ENCODE results near the gene ZNF41.

Gene ZNF41

DNA sequence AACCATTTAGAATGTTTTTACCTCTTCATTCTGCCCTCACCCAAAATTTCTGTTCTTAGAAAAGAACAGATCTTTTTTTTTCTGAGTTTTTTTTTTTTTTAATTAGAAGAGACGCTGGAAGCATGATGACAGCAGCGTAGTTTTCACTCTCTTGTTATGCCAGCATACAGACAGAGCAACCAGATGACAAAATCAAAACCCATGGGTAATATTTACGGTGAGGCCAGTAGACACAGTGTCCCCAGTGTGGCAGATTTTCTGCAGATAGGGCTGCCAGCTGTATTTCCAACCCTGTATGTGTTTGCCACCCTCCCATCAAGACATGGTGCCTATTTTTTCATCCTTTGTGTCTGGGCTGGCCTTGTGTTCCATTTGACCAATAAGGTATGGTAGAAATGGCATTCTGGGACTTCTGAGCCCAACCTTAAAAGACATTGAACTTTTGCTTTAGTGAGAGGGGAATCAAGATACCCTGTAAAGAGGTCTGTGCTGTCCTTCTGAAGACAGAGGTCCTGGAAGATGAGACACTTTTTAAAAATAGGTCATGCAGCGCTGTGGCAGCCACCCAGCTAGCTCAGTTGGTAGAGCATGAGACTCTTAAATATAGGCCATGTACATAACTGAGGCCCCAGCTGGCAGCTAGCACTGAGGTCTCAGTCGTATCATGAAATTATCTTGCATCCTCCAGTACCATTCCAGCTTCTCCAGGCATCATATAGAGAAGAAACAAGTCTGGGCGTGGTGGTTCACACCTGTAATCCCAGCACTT is 6.7 kb upstream of the ZNF41 start:
- DNase-seq (ENCODE audit: low read depth): no peak

DNA sequence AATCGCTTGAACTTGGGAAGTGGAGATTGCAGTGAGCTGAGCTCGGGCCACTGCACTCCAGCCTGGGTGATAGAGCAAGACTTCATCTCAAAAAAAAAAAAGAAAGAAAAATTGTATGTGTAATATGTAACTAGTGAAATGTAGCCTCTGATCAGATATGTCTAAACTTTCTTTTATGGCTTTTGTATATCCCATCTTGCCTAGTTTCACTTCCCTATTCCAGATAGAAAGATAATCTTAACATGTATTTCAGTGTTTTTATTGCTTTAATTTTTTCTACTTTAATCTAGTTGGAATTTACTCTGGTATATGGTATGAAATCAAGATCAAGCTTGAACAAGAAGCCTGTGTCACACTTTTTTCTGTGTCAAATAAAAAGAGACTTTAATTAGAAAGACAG is 1.9 kb upstream of the ZNF41 start:
- DNase-seq (ENCODE audit: low read depth): no peak

DNA sequence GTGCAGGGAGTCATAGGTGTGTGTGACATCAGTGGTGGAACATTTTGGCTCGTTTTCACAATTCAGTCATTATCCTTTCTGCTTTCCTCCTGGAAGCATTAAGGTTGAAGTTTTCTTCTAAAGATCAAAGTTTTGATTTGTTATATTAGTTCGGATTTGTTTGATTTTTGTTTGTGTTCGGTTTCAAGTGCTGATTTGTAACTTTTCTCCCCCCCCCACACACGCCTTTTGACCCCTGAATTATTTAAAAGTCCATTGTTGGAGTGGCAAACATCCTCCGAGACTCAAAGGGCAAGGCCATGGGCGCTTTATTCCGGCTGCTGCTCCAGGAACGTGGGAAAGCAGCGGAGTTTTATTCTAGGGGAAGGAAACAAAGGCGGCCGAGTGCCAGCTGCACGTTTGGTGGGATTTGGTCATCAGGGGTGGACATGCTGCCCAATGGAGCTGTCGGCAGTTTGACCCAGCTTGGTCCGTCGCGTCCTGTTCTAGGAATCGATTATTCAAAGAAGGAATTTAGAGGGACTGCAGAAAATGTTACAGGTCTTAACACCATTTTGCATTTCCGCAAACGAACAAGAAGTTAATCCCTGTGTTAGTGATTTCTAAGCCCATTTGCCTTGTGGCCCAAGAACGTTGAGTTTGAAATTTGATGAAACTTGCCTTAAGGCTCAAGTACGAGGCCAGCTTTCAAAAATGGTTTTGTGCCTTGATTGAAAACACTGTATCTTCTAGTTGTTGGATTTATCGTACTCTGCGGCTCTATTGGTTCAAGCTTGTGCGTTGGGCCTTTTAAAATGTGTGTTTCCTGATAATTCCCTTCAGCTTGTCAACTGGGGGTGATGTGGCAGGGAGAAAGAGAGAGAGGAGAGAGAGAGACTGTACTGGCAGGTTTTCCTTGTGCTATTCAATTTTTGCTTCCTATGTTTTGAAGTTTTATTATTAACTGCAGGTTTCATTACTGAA is 565 bp upstream of the ZNF41 start:
- DNase-seq (ENCODE audit: low read depth): no peak

DNA sequence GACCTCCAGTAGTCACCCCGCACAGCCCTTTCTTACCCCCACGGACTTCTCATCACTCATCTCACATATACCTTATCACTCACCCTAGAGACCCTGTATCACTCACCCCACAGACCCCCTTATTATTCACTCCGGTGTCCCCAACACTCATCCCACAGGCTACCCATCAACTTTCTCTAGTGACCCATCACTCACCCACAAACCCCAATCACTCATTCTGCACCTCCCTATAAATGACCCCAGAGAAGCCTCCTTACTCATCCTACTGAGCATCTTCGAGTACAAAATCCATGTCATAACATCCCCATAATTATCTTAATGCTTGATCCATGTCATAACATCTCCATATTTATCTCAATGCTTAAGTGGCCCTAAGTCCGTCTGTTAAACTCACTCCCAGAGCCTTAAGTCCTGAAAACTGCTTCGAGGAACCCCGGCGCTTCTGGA is 934 bp downstream of the ZNF41 start:
- no peak for DNase-seq (ENCODE audit: low read depth)

DNA sequence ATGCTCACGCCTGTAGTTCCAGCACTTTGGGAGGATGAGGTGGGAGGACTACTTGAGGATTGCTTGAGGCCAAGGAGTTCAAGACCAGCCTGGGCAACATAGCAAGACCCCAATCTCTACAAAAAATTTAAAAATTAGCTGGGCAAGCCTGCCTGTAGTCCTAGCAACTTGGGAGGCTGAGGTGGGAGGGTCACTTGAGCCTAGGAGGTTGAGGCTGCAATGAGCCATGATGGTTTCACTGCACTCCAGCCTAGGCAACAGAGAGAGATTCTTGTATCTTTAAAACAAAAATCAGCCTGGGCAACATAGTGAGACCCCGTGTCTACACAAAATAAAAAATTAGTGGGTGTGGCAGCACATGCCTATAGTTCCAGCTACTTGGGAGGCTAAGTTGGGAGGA is 1.9 kb downstream of the ZNF41 start:
- DNase-seq (ENCODE audit: low read depth): no peak

DNA sequence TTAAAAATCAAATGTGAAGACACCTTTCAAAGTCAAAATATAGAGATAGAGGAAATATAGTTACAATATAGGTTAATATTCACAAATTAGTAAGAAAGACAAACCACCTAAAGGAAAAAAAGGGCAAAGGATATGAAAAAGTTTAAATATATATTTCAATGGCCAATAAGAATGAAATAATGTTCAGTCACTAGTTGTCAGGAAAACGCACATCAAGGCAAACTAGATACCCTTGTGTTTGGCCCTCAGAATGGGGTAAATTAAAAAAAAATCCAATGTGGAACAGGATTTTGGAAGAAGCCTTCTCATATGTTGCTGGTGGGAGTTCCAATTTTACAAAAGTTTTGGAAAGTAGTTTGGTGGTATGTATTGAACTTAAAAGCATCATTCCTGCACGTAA is 2.4 kb downstream of the ZNF41 start:
- no peak for DNase-seq (ENCODE audit: low read depth)

DNA sequence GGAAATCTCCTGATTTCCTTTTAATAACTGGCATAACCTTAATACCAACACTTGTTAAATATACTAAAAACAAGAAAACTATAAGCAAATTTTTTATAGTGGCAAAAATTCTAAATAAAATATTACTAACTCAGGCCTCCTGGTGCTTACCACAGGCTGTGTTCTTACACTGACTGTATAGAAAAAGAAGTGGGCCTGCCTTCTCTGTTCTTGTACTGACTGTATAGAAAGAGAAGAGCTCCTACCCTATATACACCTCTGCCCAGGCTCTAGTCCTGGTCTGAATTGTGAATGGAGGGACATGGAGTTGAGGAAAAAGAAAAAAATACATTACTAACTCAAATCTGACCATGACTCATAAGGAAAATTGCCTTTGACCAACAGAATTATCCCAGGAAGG is 7.5 kb downstream of the ZNF41 start:
- no peak for DNase-seq (ENCODE audit: low read depth)

DNA sequence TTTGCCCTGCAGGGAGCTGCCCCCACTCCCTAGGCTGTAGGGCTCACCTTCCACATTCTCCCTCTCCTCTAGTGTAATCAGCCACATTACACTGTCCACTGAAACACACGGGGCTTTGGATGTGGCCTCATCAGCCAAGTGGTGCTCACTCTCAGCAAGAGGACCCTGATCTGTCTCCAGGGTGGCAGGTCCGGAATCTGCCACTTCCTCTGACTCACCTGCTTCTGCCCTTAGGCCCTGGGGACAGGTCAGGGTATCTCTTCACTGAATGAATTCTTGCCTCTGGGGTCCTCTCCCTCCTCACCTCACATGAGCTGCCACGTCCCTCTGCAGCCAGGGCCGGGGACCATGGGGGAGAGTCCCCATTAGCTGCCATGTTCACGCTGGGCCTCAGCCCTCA is 15.9 kb downstream of the ZNF41 start:
- no peak for DNase-seq (ENCODE audit: low read depth)

DNA sequence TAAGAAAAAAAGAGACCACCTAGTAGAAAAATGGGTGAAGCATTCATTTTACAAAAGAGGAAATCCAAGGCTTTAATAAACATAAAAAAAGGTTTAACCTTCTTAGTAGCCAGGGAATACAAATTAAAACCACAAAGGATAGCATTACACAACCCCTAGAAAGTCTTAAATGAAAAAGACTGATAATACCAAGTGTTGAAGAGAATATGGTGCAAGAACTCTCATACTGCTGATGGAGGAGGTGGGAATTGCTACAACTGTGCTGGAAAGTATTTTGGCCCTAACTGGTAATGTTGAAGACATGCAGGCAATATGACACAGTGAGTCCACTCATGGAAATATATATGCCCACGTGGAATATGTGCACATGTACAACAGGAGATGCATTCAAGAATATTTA is 22.5 kb downstream of the ZNF41 start:
- DNase-seq (ENCODE audit: low read depth): no peak

DNA sequence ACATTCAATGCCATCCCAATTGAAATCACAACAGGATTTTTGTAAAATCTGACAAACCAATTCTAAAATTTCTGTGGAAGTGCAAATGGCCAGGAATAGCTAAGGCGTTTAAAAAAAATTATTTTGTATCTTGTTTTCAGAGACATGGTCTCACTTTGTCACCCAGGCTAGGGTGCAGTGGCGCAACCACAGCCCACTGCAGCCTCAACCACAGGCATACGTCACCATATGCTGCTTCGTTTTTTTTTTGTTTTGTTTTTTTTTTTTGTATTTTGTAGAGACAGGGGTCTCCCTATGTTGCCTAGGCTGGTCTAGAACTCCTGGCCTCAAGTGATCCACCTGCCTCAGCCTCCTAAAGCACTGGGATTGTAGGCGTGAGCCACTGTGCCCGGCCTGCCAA is 24.5 kb downstream of the ZNF41 start:
- DNase-seq (ENCODE audit: low read depth): no peak

DNA sequence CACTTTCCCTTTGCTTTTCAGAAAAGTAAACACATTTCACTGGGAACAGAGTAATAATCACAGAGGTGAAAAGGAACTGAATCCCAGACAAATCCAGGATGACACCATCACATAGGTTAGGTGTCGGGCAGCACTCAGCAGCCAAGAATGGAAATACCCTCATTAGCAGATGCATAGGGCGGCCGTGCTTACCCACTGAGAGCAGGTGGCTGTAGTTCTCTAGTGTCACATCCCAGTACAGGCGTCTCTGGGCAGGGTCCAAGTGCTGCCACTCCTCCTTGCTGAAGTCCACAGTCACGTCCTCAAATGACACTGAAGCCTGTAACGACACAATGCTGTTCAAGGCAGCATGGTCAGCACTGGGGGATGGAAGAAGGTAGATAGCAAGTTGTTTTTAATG is 26.9 kb downstream of the ZNF41 start:
- DNase-seq (ENCODE audit: low read depth): no peak

DNA sequence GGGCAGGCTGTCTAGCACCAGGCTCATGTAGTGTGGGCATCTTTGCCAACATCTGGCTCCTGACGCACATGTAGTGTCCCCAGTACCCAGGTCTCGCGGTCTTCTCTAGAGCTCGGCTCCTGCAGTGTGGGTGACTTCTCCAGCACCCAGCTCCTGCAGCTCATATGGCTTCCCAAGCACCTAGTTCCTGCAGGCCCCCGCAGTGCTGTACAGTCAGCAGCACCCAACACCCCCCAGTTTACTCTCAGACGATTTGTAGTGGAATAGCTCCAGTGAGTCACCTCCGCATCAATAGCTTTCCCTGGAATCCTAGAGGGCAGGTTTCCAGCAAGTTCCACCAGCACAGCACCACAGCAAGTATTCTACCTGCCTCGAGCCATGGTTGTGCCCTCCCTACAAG is 30.9 kb downstream of the ZNF41 start:
- DNase-seq (ENCODE audit: low read depth): no peak

DNA sequence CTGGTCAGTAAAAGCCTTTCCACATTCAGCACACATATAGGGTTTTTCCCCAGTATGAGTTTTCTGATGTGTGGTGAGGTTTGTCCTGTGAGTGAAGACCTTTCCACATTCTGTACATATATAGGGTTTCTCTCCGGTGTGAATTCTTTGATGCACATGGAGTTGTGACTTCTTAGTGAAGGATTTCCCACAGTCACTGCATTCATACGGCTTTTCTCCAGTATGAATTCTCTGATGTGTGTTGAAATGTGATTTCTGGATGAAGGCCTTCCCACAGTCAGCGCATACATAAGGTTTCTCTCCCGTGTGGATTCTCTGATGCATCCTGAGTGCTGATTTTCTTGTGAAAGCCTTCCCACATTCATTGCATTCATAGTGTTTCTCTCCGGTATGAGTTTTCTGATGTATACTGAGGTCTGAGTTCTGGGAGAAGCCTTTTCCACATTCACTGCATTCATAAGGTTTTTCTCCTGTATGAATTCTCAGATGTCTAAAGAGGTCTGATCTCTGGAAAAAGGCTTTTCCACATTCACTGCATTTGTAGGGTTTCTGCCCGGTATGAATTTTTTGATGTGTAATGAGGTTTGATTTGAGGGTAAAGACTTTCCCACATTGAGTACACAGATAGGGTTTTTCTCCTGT is 34.7 kb downstream of the ZNF41 start:
- DNase-seq (ENCODE audit: low read depth): no peak

DNA sequence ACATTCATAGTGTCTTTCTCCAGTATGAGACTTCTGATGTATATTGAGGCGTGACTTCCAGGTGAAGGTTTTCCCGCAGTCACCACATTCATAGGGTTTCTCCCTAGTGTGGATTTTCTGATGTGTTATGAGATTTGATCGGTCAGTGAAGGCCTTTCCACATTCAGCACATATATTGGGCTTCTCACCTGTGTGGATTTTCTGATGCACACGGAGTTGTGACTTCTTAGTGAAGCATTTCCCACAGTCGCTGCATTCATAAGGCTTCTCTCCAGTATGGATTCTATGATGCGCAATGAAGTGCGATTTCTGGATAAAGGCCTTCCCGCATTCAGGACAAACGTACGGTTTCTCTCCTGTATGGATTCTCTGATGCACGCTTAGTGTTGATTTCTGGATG is 35.4 kb downstream of the ZNF41 start:
- no peak for DNase-seq (ENCODE audit: low read depth)

DNA sequence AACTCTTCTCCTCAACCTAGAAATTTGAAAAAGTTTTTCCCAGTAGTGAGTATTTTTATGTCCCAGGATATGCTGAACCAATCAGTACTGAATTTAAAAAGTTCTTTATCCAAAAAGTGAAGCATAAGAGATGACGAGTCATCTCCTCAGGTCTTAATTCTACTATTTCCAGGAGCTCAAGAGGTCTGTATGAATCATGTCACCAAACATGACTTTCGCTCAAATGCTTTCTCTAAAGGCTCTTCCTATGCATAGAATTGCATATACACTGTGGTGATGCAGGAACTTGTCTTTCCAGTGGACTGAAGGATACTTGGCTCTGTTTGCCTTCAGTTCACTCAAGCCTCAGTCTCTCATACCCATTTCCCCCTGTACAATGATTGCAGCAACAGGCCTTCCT is 36.1 kb downstream of the ZNF41 start:
- DNase-seq (ENCODE audit: low read depth): no peak

DNA sequence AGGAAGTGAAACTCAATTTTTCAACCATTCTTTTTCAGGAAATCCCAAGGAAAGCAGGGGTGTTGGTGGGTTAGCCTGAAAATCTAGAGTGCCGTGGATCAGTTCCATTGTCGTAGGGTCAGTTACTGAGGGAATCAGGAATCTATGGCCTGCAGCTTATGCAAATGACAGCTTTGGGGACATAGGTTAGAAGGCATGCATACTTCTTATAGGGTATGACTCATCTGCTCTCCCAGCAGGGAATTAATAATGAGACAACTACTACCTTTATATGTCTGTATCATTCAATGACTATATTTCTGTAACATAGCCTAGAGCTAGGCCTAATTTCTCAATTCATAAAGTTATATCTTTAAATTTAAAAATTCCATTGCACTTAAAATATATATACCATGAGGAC is 36.6 kb downstream of the ZNF41 start:
- DNase-seq (ENCODE audit: low read depth): no peak

DNA sequence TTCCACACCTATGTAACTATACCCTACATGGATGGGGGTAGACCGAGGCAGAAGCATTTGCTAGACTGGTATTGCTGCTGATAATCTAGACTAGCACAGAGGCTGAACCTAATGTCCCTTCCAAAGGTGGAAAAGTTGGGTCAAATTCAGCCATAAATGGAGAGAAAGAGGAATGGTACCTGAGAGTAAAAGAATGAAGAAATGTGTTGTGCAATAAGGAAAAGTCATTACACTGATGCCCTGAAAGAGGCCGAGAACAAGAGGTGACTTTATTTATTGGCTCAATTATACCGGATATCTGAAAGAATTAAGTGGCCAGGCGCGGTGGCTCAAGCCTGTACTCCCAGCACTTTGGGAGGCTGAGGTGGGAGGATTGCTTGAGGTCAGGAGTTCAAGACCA is 52.1 kb downstream of the ZNF41 start:
- DNase-seq (ENCODE audit: low read depth): no peak

DNA sequence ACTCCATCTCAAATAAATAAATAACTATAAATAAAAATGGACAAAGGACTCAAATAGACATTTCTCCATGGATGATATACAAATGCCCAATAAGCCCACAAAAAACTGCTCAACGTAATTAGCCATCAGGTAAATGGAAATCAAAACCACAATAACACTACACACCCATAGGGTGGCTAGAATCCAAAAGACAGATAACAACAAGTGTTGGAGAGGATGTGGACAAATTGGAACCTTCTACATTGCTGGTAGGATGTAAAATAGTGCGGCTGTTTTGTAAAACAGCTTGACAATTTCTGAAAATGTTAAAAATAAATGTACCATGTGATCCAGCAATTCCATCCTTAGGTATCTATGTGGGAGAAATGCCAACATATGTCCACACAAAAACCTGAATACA is 60.6 kb downstream of the ZNF41 start:
- no peak for DNase-seq (ENCODE audit: low read depth)

DNA sequence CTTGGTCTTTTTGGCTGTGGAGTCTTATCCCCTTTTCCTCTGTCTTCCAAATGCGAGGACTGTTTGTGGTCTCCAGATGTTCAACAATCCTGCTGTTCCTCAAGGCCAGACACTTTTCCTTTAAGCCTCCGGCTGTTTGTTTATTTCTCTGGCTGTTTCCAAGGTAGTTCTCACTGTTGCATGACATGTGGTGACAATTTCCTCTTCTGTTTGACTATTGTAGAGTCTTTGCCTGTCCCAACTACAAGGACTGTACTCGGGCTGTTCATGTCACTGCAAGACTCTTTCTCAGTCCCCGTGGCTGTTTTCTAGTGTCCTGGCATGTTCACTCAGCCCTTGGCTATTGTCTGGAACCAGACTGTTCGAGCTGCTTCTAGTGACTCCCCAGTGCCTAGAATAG is 62.1 kb downstream of the ZNF41 start:
- DNase-seq (ENCODE audit: low read depth): no peak

DNA sequence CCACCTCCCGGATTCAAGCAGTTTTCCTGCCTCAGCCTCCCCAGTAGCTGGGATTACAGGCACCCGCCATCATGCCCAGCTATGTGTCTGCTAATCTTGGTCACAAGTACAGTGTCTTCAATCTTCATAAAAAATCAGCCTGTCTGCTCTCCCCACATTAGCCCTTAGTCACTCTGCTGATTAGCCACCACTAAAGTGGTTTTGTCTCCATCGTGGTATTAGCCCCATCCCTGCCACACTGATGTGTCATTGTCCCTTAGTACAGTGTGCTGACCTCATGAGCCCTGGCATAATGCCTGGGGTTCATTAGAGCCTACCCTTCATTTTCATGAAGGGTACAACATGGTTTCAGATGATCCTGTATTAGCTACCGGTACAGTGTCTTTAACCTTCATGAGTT is 62.8 kb downstream of the ZNF41 start:
- DNase-seq (ENCODE audit: low read depth): no peak

DNA sequence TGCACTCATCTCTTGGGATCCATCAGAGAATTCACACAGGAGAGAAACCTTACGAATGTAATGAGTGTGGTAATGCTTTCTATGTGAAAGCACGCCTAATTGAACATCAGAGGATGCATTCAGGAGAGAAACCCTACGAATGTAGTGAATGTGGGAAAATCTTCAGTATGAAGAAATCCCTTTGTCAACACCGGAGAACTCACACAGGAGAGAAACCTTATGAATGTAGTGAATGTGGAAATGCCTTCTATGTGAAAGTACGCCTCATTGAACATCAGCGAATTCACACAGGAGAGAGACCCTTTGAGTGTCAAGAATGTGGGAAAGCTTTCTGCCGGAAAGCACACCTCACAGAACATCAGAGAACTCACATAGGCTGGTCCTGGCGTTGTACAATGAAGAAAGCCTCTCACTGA is 69.8 kb downstream of the ZNF41 start:
- DNase-seq (ENCODE audit: low read depth): no peak
